ENCODE results near the gene SLCO3A1. TPM values are rescaled to one million over a fixed set of nuclear protein-coding genes. Genes with fewer than 3 reads are reported as not detected.

The SLCO3A1 gene
- total and polyA plus RNA-seq, 4 donors: 1.6 to 3.6 (median 2.4) TPM

DNA sequence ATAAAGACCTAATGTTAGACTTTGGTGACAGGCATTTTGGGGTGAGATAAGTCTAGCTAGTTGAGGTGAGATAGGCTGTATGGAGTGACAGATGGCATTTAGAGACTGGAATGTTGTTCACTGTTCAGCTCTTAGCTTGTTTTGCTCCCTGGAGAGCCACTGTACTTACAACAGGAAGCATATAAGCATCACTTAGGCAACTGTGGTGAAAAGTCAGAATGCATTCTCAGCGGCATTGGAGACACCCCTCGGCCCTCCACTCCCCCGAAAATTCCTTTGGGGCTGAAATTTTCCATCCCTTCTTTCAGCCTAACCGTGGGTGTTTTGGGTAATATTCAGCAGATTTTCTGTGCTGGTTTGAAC, 73.4 kb downstream of the SLCO3A1 start (continued):
- TF ChIP-seq, protein P1, sequence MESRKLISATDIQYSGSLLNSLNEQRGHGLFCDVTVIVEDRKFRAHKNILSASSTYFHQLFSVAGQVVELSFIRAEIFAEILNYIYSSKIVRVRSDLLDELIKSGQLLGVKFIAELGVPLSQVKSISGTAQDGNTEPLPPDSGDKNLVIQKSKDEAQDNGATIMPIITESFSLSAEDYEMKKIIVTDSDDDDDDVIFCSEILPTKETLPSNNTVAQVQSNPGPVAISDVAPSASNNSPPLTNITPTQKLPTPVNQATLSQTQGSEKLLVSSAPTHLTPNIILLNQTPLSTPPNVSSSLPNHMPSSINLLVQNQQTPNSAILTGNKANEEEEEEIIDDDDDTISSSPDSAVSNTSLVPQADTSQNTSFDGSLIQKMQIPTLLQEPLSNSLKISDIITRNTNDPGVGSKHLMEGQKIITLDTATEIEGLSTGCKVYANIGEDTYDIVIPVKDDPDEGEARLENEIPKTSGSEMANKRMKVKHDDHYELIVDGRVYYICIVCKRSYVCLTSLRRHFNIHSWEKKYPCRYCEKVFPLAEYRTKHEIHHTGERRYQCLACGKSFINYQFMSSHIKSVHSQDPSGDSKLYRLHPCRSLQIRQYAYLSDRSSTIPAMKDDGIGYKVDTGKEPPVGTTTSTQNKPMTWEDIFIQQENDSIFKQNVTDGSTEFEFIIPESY (IDR thresholded peaks at IDR 0.05): no peak
- no peak for TF ChIP-seq JUND (IDR thresholded peaks at IDR 0.05)
- no peak for TF ChIP-seq GABPA (IDR thresholded peaks at IDR 0.05 in 1 of 2, conservative IDR thresholded peaks at IDR 0.05 in 1 of 2)
- no peak for TF ChIP-seq FOXA2 (IDR thresholded peaks at IDR 0.05)
- TF ChIP-seq EGR1 (IDR thresholded peaks at IDR 0.05; ENCODE audit: low read depth in 2 of 2): no peak
- TF ChIP-seq SP1 (IDR thresholded peaks at IDR 0.05): no peak
- no peak for TF ChIP-seq NR2F2 (IDR thresholded peaks at IDR 0.05)
- TF ChIP-seq RXRA (IDR thresholded peaks at IDR 0.05): no peak
- no peak for TF ChIP-seq RAD21 (IDR thresholded peaks at IDR 0.05)
- TF ChIP-seq, protein P2, sequence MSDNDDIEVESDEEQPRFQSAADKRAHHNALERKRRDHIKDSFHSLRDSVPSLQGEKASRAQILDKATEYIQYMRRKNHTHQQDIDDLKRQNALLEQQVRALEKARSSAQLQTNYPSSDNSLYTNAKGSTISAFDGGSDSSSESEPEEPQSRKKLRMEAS (IDR thresholded peaks at IDR 0.05): no peak
- no peak for TF ChIP-seq YY1 (IDR thresholded peaks at IDR 0.05)
- TF ChIP-seq FOXA1 (IDR thresholded peaks at IDR 0.05): no peak
- no peak for TF ChIP-seq HNF4A (conservative IDR thresholded peaks at IDR 0.05)

DNA sequence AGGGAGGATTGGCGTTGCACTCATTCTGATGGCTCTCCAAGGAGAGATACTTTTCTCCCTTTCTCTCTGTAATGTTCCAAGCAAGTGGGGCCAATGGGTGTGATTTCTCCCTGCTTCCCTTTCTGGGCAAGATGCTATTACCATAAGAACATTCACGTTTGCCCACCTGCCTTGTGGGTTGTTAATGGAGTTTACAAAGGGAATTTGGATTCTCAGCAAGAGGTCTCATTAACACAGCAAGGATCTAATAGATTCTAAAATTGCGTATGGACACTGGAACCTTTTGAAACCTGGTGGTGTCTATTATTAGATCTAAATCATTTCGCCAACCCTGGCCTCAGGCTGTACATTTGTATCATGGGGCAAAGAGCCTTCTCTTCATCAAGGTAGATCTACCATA, 74.1 kb downstream of the SLCO3A1 start:
- H3K27me3 ChIP-seq (ENCODE audit: control insufficient read depth in 4 of 4, insufficient read depth in 4 of 4, low read length in 3 of 4): no peaks in the 10 kb centered on the region
- no peak overlapping the region for H3K9ac ChIP-seq (ENCODE audit: low read depth in 1 of 2, low read length in 2 of 2)
- 86% methylated on average over 4 of the region's 4 CpGs for WGBS
- no peak overlapping the region for H3K4me3 ChIP-seq (ENCODE audit: low read depth in 1 of 3, low read length in 3 of 3)
- H3K4me1 ChIP-seq (ENCODE audit: control insufficient read depth in 4 of 4, insufficient read depth in 4 of 4, low read length in 3 of 4): no peaks in the 10 kb centered on the region
- TF ChIP-seq SP1 (IDR thresholded peaks at IDR 0.05): no peak
- TF ChIP-seq, protein P2 (IDR thresholded peaks at IDR 0.05): no peak
- TF ChIP-seq, protein P3, sequence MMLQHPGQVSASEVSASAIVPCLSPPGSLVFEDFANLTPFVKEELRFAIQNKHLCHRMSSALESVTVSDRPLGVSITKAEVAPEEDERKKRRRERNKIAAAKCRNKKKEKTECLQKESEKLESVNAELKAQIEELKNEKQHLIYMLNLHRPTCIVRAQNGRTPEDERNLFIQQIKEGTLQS (IDR thresholded peaks at IDR 0.05): no peak
- no peak for TF ChIP-seq HNF4G (IDR thresholded peaks at IDR 0.05)
- TF ChIP-seq NR2F2 (IDR thresholded peaks at IDR 0.05): no peak
- TF ChIP-seq TAF1 (conservative IDR thresholded peaks at IDR 0.05): no peak
- TF ChIP-seq YY1 (IDR thresholded peaks at IDR 0.05): no peak
- TF ChIP-seq RXRA (IDR thresholded peaks at IDR 0.05): no peak
- TF ChIP-seq FOXA2 (IDR thresholded peaks at IDR 0.05): no peak
- TF ChIP-seq HNF4A (conservative IDR thresholded peaks at IDR 0.05): no peak
- TF ChIP-seq, protein P1 (IDR thresholded peaks at IDR 0.05): no peak
- TF ChIP-seq RAD21 (IDR thresholded peaks at IDR 0.05): no peak
- no peak for TF ChIP-seq FOXA1 (IDR thresholded peaks at IDR 0.05)
- no peak for TF ChIP-seq JUND (IDR thresholded peaks at IDR 0.05)
- TF ChIP-seq, protein P4, sequence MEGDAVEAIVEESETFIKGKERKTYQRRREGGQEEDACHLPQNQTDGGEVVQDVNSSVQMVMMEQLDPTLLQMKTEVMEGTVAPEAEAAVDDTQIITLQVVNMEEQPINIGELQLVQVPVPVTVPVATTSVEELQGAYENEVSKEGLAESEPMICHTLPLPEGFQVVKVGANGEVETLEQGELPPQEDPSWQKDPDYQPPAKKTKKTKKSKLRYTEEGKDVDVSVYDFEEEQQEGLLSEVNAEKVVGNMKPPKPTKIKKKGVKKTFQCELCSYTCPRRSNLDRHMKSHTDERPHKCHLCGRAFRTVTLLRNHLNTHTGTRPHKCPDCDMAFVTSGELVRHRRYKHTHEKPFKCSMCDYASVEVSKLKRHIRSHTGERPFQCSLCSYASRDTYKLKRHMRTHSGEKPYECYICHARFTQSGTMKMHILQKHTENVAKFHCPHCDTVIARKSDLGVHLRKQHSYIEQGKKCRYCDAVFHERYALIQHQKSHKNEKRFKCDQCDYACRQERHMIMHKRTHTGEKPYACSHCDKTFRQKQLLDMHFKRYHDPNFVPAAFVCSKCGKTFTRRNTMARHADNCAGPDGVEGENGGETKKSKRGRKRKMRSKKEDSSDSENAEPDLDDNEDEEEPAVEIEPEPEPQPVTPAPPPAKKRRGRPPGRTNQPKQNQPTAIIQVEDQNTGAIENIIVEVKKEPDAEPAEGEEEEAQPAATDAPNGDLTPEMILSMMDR (IDR thresholded peaks at IDR 0.05; ENCODE audit: low read depth, low read length, missing input control): no peak
- TF ChIP-seq, protein P5, sequence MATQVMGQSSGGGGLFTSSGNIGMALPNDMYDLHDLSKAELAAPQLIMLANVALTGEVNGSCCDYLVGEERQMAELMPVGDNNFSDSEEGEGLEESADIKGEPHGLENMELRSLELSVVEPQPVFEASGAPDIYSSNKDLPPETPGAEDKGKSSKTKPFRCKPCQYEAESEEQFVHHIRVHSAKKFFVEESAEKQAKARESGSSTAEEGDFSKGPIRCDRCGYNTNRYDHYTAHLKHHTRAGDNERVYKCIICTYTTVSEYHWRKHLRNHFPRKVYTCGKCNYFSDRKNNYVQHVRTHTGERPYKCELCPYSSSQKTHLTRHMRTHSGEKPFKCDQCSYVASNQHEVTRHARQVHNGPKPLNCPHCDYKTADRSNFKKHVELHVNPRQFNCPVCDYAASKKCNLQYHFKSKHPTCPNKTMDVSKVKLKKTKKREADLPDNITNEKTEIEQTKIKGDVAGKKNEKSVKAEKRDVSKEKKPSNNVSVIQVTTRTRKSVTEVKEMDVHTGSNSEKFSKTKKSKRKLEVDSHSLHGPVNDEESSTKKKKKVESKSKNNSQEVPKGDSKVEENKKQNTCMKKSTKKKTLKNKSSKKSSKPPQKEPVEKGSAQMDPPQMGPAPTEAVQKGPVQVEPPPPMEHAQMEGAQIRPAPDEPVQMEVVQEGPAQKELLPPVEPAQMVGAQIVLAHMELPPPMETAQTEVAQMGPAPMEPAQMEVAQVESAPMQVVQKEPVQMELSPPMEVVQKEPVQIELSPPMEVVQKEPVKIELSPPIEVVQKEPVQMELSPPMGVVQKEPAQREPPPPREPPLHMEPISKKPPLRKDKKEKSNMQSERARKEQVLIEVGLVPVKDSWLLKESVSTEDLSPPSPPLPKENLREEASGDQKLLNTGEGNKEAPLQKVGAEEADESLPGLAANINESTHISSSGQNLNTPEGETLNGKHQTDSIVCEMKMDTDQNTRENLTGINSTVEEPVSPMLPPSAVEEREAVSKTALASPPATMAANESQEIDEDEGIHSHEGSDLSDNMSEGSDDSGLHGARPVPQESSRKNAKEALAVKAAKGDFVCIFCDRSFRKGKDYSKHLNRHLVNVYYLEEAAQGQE (IDR thresholded peaks at IDR 0.05): no peak
- no peak for TF ChIP-seq EGR1 (IDR thresholded peaks at IDR 0.05; ENCODE audit: low read depth in 2 of 2)
- no peak for TF ChIP-seq GABPA (IDR thresholded peaks at IDR 0.05 in 1 of 2, conservative IDR thresholded peaks at IDR 0.05 in 1 of 2)
- no peaks in the 10 kb centered on the region for H3K36me3 ChIP-seq (ENCODE audit: control insufficient read depth in 4 of 4, insufficient read depth in 3 of 4, low read depth in 1 of 4, low read length in 3 of 4)
- H3K27ac ChIP-seq (ENCODE audit: low read depth in 1 of 2, low read length in 2 of 2): no peak overlapping the region
- H3K9me3 ChIP-seq (ENCODE audit: control insufficient read depth in 4 of 4, low read length in 3 of 4): no peaks in the 10 kb centered on the region
- DNase-seq (ENCODE audit: low spot score): no peak
